Measurements from ENCODE around the gene GPC5. TPM values are rescaled to one million over a fixed set of nuclear protein-coding genes. Genes with fewer than 3 reads are reported as not detected.

Gene GPC5
- total RNA-seq, 1 experiment from 2014 or later, result 0.21 TPM

- H3K4me3 ChIP-seq (ENCODE audit: low read depth, low read length, poor library complexity, severe bottlenecking), result no peak overlapping the region
- H3K27me3 ChIP-seq (replicated peaks; ENCODE audit: insufficient read depth, low read depth, low read length, poor library complexity), result no peaks in the 10 kb centered on the region
- H3K9me3 ChIP-seq (ENCODE audit: low read depth, low read length, poor library complexity, severe bottlenecking), result no peaks in the 10 kb centered on the region
- POLR2A ChIA-PET (ENCODE audit: low non-redundant PET), result no interaction called here
- BruUV-seq (replicated peaks), result no TSS peak
- no peak for TF ChIP-seq EZH2 (IDR thresholded peaks at IDR 0.05; ENCODE audit: borderline replicate concordance, low read depth, low read length, poor library complexity, severe bottlenecking)
- TF ChIP-seq CTCF (conservative IDR thresholded peaks at IDR 0.05; ENCODE audit: low read depth, low read length), result peak; percentile 64
- peak; percentile 45 for DNase-seq (ENCODE audit: low spot score)
- CTCF ChIA-PET, result no interaction called here
- no peaks in the 10 kb centered on the region for H3K4me1 ChIP-seq (ENCODE audit: insufficient read depth, low read length, poor library complexity, severe bottlenecking)
- intact Hi-C loops (cut with micrococcal nuclease; ENCODE audit: unreplicated experiment), result loop anchor here (5.0 kb wide), 2 partner anchors 347 to 407 kb away; no protein-coding TSS in a partner anchor
- no peaks in the 10 kb centered on the region for H3K36me3 ChIP-seq (ENCODE audit: insufficient read depth, low read length, poor library complexity, severe bottlenecking)
- no peak overlapping the region for H3K27ac ChIP-seq (ENCODE audit: low read depth, low read length, poor library complexity, severe bottlenecking)
These were observed 23.2 kb upstream of the GPC5 start for GRCh38 chr13:91375116-91375729.

GRCh38 chr13:91381371-91381770 lies 17.1 kb upstream of the GPC5 start:
- POLR2A ChIA-PET (ENCODE audit: low non-redundant PET), result no interaction called here
- H3K4me3 ChIP-seq (ENCODE audit: low read depth, low read length, poor library complexity, severe bottlenecking), result no peak overlapping the region
- TF ChIP-seq EZH2 (IDR thresholded peaks at IDR 0.05; ENCODE audit: borderline replicate concordance, low read depth, low read length, poor library complexity, severe bottlenecking) (no peak), CTCF (conservative IDR thresholded peaks at IDR 0.05; ENCODE audit: low read depth, low read length) (peak; percentile 52)
- no peak overlapping the region for H3K27ac ChIP-seq (ENCODE audit: low read depth, low read length, poor library complexity, severe bottlenecking)
- H3K9me3 ChIP-seq (ENCODE audit: low read depth, low read length, poor library complexity, severe bottlenecking), result no peaks in the 10 kb centered on the region
- intact Hi-C loops (cut with micrococcal nuclease; ENCODE audit: unreplicated experiment), result loop anchor here (10.0 kb wide), 1 partner anchor 193 kb away; no protein-coding TSS in a partner anchor
- H3K4me1 ChIP-seq (ENCODE audit: insufficient read depth, low read length, poor library complexity, severe bottlenecking), result no peaks in the 10 kb centered on the region
- H3K36me3 ChIP-seq (ENCODE audit: insufficient read depth, low read length, poor library complexity, severe bottlenecking), result no peaks in the 10 kb centered on the region
- peaks cover under 1% of the 10 kb centered on the region for H3K27me3 ChIP-seq (replicated peaks; ENCODE audit: insufficient read depth, low read depth, low read length, poor library complexity)
- DNase-seq (ENCODE audit: low spot score), result peak; percentile 38
- CTCF ChIA-PET, result interaction anchor here (1.0 to 1.1 kb wide), 2 partner anchors 25 to 400 kb away, joined by 4 to 7 read pairs; no protein-coding TSS in a partner anchor
- BruUV-seq (replicated peaks), result no TSS peak

- no peak for DNase-seq (ENCODE audit: low spot score)
- no peaks in the 10 kb centered on the region for H3K4me1 ChIP-seq (ENCODE audit: insufficient read depth, low read length, poor library complexity, severe bottlenecking)
- H3K36me3 ChIP-seq (ENCODE audit: insufficient read depth, low read length, poor library complexity, severe bottlenecking), result no peaks in the 10 kb centered on the region
- CTCF ChIA-PET, result no interaction called here
- BruUV-seq (replicated peaks), result no TSS peak
- peaks cover 4% of the 10 kb centered on the region for H3K27me3 ChIP-seq (replicated peaks; ENCODE audit: insufficient read depth, low read depth, low read length, poor library complexity)
- H3K4me3 ChIP-seq (ENCODE audit: low read depth, low read length, poor library complexity, severe bottlenecking), result no peak overlapping the region
- H3K9me3 ChIP-seq (ENCODE audit: low read depth, low read length, poor library complexity, severe bottlenecking), result no peaks in the 10 kb centered on the region
- TF ChIP-seq CTCF (conservative IDR thresholded peaks at IDR 0.05; ENCODE audit: low read depth, low read length) (no peak), EZH2 (IDR thresholded peaks at IDR 0.05; ENCODE audit: borderline replicate concordance, low read depth, low read length, poor library complexity, severe bottlenecking) (no peak)
- intact Hi-C loops (cut with micrococcal nuclease; ENCODE audit: unreplicated experiment), result loop anchor here (10.0 kb wide), 1 partner anchor 191 kb away; no protein-coding TSS in a partner anchor
- no peak overlapping the region for H3K27ac ChIP-seq (ENCODE audit: low read depth, low read length, poor library complexity, severe bottlenecking)
- POLR2A ChIA-PET (ENCODE audit: low non-redundant PET), result no interaction called here
These were observed 14.6 kb upstream of the GPC5 start for GRCh38 chr13:91383836-91384235.

Data from A673 (cell line).